Activated CD4-positive, alpha-beta T cell treated with anti-CD3 and anti-CD28 coated beads, Interleukin-2, Interleukin-4, amounts not matched to agents 100 ng/mL and 50 ng/mL, durations not matched to agents 16 hours and 8 hours (primary cell): ENCODE measurements around the gene ACTR8.

ENCODE experiments used
- DNase-seq: peaks from one replicate; pipeline ENCODE4 v3.0.0-alpha.2; 2020; ENCODE audit warnings: low spot score

The ACTR8 gene

DNA sequence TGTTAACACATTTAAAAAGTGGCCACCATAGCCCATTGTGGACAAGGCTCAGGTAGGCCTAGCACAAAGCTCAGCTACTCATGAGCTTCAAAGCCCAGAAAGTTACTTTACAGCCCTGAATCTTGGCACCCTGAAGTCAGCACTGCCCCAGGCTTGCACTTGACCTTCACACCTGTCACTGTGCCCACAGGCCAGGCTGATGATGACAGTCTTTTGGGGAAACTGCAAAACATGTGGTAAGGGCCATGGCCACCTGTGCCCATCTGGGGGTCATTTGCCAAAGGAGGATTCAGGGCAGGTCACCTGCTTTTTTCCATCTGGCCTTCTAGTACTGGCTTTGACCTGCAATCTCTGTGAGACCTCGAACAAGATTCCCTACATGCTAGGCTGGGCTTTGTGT is 46.7 kb downstream of the ACTR8 start:
- DNase-seq = no peak

DNA sequence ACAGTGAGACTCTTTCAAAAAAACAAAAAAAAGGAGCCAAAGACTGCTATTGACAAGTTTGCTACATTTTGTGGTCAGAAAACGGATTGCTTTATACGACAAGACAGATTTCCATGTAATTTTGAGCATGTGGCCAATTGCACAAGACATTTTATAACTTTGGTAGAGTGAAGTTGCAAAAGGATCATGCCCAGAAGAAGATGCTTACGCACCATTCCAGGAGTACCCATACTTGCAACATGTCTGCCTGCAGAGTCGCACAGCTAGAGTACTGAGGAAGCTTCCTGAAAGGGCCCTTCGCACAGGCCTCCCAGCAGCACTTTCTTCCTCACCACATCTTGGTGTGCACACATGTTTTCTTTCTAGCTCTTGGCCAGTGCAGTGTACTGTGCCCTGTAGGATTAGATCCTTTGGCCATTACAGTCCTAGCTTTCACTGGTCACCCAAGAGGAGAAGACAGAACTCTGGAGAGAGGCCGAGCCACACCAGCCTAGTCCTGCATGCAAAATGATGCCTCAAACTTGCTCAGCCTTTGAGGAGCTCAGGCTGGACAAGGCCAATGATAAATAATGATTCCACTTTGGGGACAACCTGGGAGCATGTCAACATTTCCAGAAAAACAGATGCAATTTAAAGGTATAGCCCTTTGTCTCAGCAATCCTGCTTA is 47.4 kb downstream of the ACTR8 start:
- DNase-seq = no peak

DNA sequence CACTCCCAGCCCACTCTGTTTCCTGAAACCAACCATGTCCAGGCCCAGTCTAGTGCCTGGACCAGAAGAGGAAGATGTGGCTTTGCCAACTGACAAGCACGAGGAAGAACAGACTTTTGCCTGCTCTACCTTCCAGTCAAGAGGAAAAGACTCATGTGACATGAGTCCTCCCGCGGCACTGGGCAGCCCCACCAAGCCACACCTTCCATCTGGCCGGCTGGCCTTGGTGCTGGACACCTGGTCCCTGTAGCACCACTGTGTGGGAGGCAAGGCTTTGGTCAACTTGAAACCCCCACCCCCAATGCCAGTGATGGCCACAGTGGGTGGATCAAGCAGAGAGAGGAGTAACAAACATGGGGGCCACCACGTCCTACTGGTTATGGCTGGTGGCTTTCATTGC is 48.3 kb downstream of the ACTR8 start:
- DNase-seq = no peak

DNA sequence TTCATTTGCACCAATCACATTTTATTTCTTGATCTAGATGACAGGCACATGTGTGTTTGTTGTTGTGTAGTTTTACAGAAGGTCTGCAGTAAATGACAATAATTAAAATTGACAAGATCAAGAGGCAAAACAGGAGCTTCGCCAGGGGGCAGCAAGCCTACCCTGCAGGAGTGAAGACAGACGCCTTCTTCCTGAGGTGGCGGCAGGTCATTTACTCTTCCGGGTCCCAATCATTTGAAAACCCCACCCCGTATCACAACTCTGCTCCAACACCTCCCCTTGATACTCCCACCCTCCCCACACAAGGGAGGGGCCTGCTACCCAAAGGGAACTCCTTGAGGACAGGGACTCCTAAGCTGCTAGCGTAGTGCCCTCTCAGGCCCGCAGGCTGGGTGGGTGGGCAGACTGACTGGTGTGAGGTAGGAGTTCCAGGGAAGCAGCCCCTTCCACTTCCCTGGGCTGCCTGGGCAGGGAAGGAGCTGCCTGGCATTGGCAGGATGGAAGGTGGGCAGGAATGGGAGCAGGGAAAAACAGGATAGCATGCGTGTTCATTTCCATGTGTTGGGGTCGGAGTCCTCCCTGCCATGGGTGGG is 48.8 kb downstream of the ACTR8 start:
- DNase-seq = no peak

DNA sequence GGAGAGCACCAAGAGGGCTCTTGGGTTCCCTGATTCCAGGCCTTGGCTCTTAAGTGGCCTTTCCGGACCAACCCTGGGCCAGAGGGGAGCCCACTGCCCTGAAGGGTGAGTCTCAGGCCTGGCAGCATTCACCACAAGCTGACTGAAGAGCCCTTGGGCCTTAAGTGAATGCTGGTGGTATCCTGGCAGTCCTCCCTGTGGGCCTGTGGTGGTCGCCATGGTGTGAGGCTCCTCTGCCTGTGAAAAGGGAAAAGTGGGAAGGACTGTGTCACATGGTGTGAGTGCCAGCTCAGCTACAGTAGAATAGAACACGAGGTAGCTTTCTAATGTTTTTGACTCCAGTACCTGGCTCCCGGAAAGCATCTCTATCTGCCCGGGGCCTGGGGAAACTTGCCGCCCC is 51.0 kb downstream of the ACTR8 start:
- DNase-seq = no peak

DNA sequence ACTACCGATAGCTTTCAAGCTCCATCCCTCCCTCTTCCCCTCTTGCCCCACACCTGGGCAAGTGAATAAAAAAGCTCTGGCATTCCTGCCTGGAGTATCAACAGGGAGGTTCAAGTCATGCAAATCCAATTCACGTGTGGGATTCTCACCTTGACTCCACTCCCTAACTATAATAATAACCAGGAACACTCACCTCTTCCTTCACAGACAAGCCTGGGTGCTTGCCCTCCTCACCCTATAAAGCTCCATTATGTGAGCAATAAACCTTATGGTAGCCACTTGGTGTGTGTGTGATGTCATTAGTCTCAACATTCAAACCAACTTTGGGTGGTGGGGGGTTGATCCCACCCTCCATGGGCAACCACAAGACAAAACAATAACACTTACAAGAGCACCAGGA is 52.3 kb downstream of the ACTR8 start:
- no peak for DNase-seq

DNA sequence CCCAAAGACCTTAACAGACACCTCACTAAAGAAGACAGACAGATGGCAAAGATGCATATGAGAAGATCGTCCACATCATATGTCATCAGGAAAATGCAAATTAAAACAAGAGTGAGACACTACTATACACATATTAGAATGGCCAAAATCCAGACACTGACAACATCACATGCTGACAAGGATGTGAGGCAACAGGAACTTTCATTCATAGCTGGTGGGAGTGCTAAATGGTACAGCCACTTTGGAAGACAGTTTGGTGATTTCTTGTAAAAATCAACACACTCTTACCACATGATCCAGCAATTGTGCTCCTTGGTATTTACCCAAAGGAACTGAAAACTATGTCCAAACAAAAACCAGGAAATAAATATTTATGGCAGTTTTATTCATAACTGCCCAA is 53.4 kb downstream of the ACTR8 start:
- no peak for DNase-seq

DNA sequence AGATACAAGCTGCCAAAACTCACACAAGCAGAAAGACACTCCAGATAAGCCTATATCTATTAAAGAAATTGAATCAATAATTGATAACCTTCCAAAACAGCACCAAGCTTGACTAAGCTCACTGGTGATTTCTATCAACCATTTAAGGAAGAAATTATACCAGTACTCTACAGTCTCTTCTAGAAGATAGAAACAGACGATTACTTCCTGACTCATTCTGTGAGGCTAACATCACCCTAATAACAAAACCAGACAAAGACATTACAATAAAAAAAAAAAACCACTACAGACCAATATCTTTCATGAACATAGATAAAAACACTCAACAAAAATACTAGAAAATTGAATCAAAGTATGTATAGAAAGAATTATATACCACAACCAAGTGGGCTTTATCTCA is 55.9 kb downstream of the ACTR8 start:
- no peak for DNase-seq

DNA sequence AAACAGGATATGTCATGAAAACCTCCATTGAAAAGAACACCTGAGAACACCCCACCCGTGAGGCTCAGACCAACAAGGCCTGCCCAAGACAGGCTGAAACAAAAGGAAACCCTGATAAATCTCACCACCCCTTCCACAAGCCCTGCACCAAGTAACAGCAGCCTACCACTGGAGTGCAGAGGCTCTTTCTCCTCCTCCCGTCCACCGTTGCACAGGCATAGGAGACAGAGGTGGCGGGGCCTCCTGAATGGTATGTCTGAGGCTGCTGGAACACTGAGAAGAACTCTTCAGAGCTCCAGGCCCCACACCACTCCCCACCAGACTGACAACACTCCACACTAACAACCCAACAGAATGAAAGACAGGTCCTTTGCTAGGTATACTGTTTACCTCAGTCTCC is 57.2 kb downstream of the ACTR8 start:
- no peak for DNase-seq

DNA sequence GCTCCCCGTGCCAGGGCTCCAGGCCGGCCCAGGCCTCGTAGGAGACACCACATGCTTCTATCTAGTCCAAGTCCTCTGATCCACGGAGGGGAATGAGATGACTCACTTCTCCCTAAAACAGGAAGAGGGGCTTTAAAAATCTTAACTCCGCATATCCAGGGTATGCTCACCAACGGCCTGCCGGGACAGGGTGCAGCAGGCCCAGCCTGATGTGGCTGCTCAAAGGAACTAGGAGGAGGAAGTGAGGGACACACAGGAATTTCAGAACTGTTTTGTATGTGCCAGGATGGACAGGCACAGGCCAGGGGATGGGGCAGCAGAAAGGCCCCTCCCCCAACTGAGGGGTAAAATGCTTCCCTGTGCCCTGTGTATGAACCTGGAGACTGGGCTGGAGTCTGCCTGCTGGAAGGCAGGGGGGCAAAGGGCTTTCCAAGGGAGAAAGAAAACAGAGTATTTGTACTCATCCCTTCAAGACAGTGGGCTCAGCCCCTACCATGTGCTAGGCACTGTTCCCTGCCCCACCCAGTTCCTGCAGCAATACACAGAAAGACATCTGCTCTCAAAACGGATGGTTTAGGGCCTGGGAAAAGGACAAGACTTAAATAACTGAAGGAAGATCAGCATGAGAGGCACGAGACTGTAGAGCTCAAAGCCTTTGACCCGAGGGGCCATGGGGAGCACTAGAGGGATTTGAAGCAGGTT is 57.8 kb downstream of the ACTR8 start:
- DNase-seq = no peak

DNA sequence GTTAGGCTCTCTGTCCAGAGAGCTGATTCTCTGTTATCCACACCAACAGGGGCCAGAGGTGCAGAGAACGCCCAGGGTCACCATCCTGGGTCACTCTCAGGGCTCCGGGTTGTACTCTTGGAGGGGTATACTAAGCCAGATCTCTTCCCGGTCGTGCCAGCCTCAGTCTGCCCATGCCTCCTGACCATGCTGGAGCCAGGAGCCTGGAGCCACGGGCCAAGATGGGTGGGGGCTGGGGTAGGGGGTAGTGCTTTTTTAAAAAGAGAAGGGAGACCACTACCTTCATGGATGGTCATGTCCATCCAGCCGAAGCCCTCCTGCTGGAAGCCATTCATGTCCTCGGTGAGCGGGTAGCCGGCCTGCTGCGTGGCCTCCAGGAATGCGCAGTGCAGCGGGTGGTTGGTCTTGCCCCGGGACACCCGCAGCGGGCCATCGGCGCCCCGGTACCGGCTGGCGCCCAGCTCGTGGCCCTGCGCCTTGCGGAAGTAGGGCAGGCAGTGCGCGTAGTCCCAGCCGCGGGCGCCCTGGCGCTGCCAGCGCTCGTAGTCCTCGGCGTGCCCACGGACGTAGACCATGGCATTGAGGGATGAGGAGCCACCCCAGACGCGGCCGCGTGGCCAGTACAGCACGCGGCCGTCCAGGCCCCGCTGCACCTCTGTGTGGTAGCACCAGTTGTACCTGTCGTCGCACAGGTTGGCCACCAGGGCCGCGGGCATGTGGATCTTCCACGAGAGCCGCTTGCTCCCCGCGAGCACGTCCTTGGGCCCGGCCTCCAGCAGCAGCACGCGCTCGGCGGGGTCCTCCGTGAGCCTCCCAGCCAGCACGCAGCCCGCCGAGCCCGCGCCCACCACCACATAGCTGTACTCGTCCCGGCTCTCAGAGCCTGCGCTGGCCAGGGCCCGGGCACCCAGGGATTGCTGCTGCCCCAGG is 58.7 kb downstream of the ACTR8 start:
- no peak for DNase-seq

DNA sequence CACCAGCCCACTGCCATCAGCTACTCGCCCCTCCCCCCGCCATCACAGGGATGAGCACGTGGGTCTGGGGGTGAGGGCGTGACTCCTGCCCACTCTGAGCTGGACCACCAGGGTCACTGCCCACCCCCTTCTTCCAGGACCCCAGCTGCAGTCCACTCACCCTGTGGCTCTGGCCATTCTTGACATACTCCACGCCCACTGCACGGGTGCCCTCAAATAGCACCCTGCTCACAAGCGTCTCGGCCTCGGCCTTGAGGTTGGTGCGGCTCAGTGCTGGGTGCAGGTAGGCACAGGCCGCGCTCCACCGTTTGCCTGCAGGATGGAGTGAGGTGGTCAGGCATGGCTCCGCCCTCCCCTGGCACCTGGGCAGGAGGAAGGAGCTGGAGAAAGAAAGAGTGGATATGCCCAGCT is 59.6 kb downstream of the ACTR8 start:
- no peak for DNase-seq

DNA sequence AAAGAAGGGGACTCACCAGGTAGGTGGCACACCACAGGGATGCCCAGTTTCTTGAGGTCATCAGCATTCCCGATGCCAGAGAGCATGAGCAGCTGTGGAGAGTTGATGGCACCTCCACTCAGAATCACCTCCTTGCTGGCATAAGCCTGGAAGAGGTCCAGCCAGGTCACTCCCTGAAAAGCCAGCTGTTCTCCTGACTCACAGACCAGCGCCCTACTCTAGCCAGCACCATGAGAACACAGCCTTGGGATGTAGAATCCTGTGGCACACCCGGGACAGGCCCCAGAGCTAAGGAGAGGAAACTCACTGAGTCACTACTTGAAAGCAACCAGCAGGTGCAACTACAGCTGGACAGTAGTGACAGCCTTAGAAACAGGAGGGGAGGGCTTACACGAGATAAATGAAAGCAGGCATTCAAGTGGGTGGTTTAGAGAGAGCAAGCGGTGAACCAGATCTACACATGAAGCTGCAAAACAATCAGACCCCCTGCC is 60.3 kb downstream of the ACTR8 start:
- DNase-seq = no peak

DNA sequence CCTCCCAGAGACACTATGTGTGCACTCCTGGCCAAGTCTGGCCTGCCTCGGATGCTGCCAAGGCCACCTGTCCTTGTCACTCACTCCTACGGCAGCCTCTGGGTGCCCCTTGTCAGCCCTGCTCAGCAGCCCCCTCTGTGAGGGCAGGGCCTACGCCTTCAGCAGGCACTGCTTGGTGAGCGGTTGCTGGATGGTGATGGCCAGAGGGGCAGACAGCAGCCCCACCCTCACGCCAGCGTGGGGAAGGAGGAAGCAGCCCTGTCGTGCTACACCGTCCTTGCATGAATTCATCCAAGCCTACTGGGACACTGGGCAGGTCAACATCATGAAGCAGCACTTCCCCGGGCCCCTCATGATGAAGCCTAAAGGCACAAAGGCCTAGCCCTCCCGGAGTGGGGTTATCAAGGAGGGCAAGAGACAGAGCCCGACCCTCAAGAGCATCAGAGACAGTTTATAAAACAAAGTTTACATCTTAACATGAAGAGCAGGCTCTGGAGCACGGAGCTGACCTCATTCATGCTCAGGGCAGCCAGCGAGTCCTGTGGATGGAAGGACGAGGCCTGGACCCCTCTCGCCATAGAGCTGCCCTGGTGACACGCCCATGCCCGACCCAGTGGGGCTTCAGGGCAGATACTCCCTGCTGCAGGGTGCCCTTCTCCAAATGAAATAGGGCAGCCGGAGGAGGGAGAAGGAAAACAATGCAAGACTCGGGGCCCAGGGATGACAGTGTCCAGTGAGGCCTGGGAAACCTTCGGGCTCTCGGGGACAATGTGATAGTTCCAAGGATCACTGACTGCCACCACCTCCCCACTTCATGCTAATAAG is 61.0 kb downstream of the ACTR8 start:
- DNase-seq = no peak

DNA sequence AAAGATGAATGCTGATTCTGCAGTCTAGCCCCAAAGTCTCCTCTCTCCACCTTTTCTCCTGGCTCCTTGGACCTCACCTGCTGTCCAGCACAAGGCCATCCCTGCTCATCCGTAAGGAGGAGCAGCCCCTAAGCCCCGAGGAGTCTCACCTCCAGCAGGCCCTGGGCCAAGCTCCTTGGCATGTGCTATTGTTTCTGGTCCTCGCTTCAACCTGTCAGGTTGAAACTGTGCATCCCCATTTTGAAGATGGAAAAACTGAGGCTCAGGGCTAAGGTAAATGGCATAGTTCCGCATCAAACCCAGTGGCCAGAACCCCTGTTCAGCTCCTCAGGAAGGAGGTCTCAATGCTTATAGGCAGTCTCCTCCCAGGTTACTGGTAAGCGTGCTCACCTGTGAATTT is 61.9 kb downstream of the ACTR8 start:
- no peak for DNase-seq

DNA sequence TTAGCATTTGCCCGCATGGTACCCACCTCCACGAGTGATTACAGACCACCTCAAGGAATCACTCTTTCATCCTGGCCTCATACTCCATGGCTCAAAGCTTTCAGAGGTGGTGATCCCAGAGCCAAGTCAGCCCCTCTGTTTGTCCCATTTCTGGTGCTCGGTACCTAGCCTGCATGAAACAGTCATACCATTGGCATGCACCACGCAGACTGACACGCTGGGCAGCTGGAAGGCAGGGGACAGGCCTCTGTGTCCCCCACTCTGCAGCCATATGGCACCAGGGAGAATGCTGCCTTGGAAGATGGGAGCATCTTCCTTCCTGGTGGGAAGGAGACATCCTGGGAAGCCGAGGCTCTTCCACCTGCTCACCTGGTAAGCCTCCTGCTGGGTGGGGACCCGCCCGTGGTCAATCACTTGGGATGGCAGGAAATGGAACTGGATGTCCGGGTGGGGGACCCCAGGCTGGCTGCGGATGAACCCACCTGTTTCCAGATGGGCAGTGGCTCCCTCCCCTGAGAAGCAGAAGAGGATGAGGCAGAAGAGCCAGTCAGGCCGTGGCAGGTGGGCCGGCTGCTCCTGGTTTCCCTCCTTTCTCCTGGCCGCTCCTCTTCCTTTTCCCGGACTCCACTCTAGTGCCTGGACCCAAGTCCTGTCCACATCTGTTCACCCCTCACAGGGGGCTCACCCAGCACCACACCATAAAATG is 62.6 kb downstream of the ACTR8 start:
- DNase-seq = no peak

DNA sequence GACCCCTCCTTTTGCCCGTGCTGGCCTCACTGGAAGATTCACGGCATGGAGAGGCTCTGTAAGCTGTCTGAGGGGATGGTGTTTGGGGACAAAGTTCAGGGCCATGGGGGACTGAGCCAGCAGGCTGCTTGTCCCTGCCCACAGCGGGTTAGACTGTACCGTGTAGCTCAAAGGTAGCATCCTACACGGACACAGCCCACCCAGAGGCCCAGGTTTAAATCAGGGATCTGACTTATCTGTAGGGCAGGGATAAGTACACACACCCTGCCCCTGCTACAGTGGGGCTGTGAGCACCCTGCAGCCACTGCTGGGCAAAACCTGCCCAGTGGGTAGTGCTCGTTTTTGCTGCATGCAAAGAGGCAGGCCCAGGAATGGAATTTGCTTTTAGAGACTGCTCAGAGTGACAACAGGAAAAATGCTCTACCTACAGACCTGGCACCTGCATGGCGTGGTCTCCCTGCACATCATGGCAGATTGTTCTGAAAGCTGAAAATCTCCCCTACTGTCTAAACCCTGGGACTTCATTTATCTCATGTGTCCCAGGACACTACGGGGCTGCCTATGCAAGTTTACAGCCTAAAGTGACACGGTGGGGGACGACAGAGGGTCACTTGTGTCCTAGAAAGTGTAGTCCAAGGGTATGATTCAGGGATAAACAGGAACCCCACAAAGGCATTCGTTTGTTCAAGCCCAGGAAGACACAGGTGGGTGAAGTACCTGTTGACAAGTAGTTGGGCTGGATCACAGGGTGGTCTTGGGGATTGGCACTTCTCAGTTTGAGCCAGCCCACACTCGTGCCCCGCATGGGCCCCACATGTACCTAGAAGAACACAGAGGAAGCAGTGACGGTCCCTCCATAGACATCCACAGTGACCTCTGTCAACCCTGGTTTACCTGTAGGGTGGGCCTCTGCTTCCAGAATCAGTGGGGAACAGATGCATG is 63.5 kb downstream of the ACTR8 start:
- no peak for DNase-seq

DNA sequence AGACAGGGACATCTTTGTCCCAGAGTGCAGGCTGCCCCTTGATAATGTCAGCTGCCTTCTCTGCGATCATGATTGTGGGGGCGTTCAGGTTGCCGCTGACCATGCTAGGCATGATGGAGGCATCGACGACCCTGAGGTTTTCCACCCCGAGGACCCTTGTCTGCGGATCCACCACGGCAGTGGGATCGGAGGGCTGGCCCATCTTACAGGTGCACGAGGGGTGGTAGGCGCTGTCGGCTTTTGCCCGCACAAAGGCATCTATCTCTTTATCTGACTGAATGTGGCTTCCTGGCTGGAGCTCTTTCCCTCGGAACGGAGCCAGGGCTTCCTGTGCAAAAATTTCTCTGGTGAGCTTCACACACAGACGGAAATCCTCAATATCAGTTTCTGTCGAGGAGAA is 64.1 kb downstream of the ACTR8 start:
- DNase-seq = no peak

DNA sequence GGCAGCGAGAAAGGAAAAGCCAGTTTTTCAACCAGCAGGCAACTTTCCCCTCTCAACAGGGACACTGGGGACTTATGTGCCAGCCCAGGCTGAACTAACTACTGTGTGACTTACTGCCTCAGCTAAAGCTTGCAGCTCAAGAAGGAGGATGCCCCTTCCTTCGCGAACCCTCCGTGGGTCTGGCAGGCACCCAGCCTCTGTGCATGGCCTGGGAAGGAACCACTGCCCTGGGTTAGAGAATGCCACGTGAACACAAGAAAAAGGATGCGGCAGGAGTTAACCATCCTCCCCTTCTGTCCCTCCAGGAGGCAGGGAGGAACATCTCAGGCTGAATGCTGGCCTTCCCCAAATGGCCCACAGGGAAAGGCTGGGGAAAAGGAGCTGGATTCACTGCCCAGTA is 64.7 kb downstream of the ACTR8 start:
- no peak for DNase-seq
